Tibial nerve (tissue), 4 donors: ENCODE measurements around the gene CAMSAP1.

Source experiments
- CTCF ChIP-seq, 5 experiments: fragments of 200-600 bp in 3 of 5; fragments of 450-650 bp in 2 of 5; sonication (generic) in 3 of 5; IDR thresholded peaks; one replicate each; pipeline ENCODE4 v1.5.1; 2016 to 2019; ENCODE audit warnings: antibody characterized with exemption in 5 of 5, mild to moderate bottlenecking in 3 of 5, moderate library complexity in 2 of 5
- EP300 ChIP-seq, 2 donors: sonication (generic); formaldehyde crosslinking; IDR thresholded peaks; one replicate each; pipeline ENCODE4 v1.6.1; 2017; ENCODE audit warnings: antibody characterized with exemption in 2 of 2, mild to moderate bottlenecking in 1 of 2
- POLR2A ChIP-seq, 2 donors: fragments of 450-650 bp; IDR thresholded peaks; one replicate each; pipeline ENCODE4 v1.6.1; 2017; ENCODE audit warnings: antibody characterized with exemption in 2 of 2, mild to moderate bottlenecking in 2 of 2, moderate library complexity in 2 of 2

- no peak for TF ChIP-seq CTCF (IDR thresholded peaks at IDR 0.05)
- TF ChIP-seq POLR2A (IDR thresholded peaks at IDR 0.05): no peak
- no peak for TF ChIP-seq EP300 (IDR thresholded peaks at IDR 0.05)
Measured at GRCh38 chr9:135787317-135787716, 120.0 kb downstream of the CAMSAP1 start.
